Measurements from ENCODE around the gene DHCR24.

GRCh38 chr1:54804471-54805132 is 82.4 kb downstream of the DHCR24 start:
- TF ChIP-seq CTCF (IDR thresholded peaks at IDR 0.05) (no peak), POLR2A (IDR thresholded peaks at IDR 0.05) (no peak), EP300 (IDR thresholded peaks at IDR 0.05) (no peak), POLR2AphosphoS5 (IDR thresholded peaks at IDR 0.05) (no peak)

Measured in suprapubic skin (tissue), 4 donors.